A673 (cell line): ENCODE results near the gene GTF3C5. TPM values are rescaled to one million over a fixed set of nuclear protein-coding genes. Genes with fewer than 3 reads are reported as not detected.

Source experiments
- BruUV-seq: library from RNA; stranded (reverse); fragments of 400-500 nt; replicated peaks from 2 replicates; lab custom pipeline; 2021; lab: Mats Ljungman, UMichigan
- CTCF ChIA-PET: fragments of 300-600 bp; sonication (Branson Sonifier 250); formaldehyde crosslinking; loops from one replicate; lab custom pipeline; 2022; ENCODE audit warnings: antibody characterized with exemption; lab: Charles Lee
- POLR2A ChIA-PET: fragments of 300-600 bp; sonication (Branson Sonifier 250); formaldehyde crosslinking; loops from one replicate; lab custom pipeline; 2022; ENCODE audit warnings: antibody characterized with exemption; ENCODE audit not compliant: low non-redundant PET; lab: Charles Lee
- DNase-seq: peaks from one replicate; pipeline ENCODE4 v3.0.0-alpha.2; 2015; ENCODE audit warnings: low spot score
- H3K27ac ChIP-seq: fragments of 200-600 bp; sonication (generic); 2 replicates; pipeline ENCODE4 v1.5.1; 2016; ENCODE audit warnings: mixed run types, low read depth, mild to moderate bottlenecking, mixed read lengths, antibody characterized with exemption, low read length; ENCODE audit not compliant: poor library complexity, severe bottlenecking
- H3K27me3 ChIP-seq: fragments of 200-600 bp; sonication (generic); replicated peaks from 2 replicates; pipeline ENCODE4 v1.6.1; 2017; ENCODE audit warnings: mixed run types, low read depth, mild to moderate bottlenecking, mixed read lengths, antibody characterized with exemption, low read length; ENCODE audit not compliant: insufficient read depth, poor library complexity
- H3K36me3 ChIP-seq: fragments of 200-600 bp; sonication (generic); 2 replicates; pipeline ENCODE4 v1.6.1; 2016; ENCODE audit warnings: mixed run types, mild to moderate bottlenecking, mixed read lengths, antibody characterized with exemption, low read length; ENCODE audit not compliant: insufficient read depth, poor library complexity, severe bottlenecking
- H3K4me1 ChIP-seq: fragments of 200-600 bp; sonication (generic); 2 replicates; pipeline ENCODE4 v1.6.1; 2017; ENCODE audit warnings: mixed run types, mild to moderate bottlenecking, mixed read lengths, antibody characterized with exemption, low read length; ENCODE audit not compliant: insufficient read depth, poor library complexity, severe bottlenecking
- H3K4me3 ChIP-seq: fragments of 200-600 bp; sonication (generic); 2 replicates; pipeline ENCODE4 v1.5.1; 2016; ENCODE audit warnings: low read depth, mixed run types, mild to moderate bottlenecking, mixed read lengths, low read length; ENCODE audit not compliant: poor library complexity, severe bottlenecking
- H3K9me3 ChIP-seq: fragments of 200-600 bp; sonication (generic); 2 replicates; pipeline ENCODE4 v1.6.1; 2016; ENCODE audit warnings: mixed run types, low read depth, mild to moderate bottlenecking, mixed read lengths, antibody characterized with exemption, low read length; ENCODE audit not compliant: poor library complexity, severe bottlenecking
- CTCF ChIP-seq: fragments of 300-800, 200-600 bp; sonication (generic); conservative IDR thresholded peaks from 2 replicates; pipeline ENCODE4 v1.5.1; 2017; ENCODE audit warnings: low read depth, mild to moderate bottlenecking, antibody characterized with exemption, low read length, moderate library complexity, mixed read lengths
- EZH2 ChIP-seq: fragments of 200-600 bp; sonication (generic); IDR thresholded peaks from 2 replicates; pipeline ENCODE4 v1.6.1; 2017; ENCODE audit warnings: borderline replicate concordance, low read depth, mild to moderate bottlenecking, mixed read lengths, antibody characterized with exemption, low read length; ENCODE audit not compliant: poor library complexity, severe bottlenecking
- intact Hi-C: fragments of 100-400 bp; cut with micrococcal nuclease; formaldehyde crosslinking; loops from one replicate; pipeline ENCODE4 v1.10.0; 2022; ENCODE audit not compliant: unreplicated experiment
- total RNA-seq: library from RNA; stranded (reverse); gene quantifications from 2 replicates; pipeline ENCODE4 v1.2.3, GENCODE V29; 2021

The GTF3C5 gene
- total RNA-seq, 1 experiment from 2014 or later, result 99.9 TPM

DNA sequence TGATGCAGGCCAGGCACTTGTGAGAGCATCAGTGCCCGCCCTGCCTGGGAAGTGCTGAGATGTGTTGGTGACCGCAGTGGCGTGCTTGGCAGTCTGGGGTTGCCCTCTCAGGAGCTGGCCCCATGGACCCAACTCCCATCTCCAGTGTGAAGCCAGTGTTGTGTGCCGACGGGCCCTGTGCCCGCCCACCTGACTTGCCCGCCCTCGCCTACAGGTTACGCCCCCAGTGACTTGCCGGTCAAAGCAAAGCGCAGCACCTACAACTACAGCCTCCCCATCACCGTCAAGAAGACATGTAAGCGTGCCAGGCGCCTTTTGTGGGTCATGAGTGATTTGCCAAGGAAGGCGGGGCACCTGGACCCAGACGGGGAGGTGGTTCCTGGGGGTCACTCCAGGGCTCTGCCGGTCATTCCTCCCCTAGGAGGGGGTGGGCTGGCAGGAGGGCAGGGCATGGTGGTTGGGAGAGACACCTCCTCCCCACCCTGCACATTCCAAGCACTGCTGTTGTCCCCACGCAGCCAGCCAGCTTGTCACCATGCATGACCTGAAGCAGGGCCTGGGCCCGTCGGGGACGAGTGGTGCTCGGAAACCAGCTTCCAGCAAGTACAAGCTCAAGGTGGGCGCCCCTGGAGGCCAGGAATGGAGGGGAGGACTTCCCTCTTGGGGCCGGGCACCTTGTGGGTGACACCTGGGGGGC is 23.5 kb downstream of the GTF3C5 start:
- Histone ChIP-seq H3K27me3 (no peaks in the 10 kb centered on the region), H3K4me3 (no peak overlapping the region), H3K4me1 (no peaks in the 10 kb centered on the region), H3K36me3 (peaks cover 57% of the 10 kb centered on the region), H3K9me3 (no peaks in the 10 kb centered on the region), H3K27ac (no peak overlapping the region)
- BruUV-seq, result no TSS peak
- ChIA-PET POLR2A (no interaction called here), CTCF (no interaction called here)
- intact Hi-C loops, result no loop called here
- no peak for DNase-seq
- TF ChIP-seq CTCF (no peak), EZH2 (no peak)

DNA sequence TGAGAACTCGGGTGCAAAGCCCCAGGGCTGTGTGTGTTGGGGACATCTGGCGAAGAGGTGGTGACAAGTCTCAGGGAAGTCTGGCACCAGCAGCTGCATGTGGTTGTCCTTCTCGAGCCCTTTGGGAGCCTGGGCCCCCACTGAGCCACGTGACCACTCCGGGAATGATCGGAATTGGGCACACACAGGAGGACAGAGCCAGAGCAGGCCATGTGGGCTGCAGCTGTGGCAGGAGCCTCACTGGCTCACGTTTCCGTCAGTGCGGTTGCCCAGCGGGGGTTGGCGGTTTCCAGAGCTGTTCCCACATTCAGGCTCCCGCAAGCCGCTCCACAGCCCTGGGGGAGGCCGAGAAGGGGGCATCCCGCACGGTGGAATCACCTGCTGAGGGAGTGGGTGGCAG is 24.2 kb downstream of the GTF3C5 start:
- Histone ChIP-seq H3K27ac (no peak overlapping the region), H3K4me3 (no peak overlapping the region), H3K4me1 (no peaks in the 10 kb centered on the region), H3K36me3 (peaks cover 57% of the 10 kb centered on the region), H3K9me3 (no peaks in the 10 kb centered on the region), H3K27me3 (no peaks in the 10 kb centered on the region)
- POLR2A ChIA-PET, result no interaction called here
- DNase-seq, result no peak
- intact Hi-C loops, result no loop called here
- BruUV-seq, result no TSS peak
- CTCF ChIA-PET, result no interaction called here
- no peak for TF ChIP-seq EZH2
- TF ChIP-seq CTCF, result no peak

GRCh38 chr9:133055788-133056420 is 25.1 kb downstream of the GTF3C5 start:
- intact Hi-C loops, result no loop called here
- BruUV-seq, result no TSS peak
- Histone ChIP-seq H3K4me1 (no peaks in the 10 kb centered on the region), H3K4me3 (no peak overlapping the region), H3K36me3 (peaks cover 54% of the 10 kb centered on the region), H3K27ac (no peak overlapping the region), H3K27me3 (no peaks in the 10 kb centered on the region), H3K9me3 (no peaks in the 10 kb centered on the region)
- DNase-seq, result no peak
- POLR2A ChIA-PET, result no interaction called here
- CTCF ChIA-PET, result no interaction called here
- TF ChIP-seq EZH2 (no peak), CTCF (no peak)
